ENCODE results near the gene C1R.
A peak's percentile ranks its signal among the peaks of the same experiment; 100 is the strongest.

Gene C1R

DNA sequence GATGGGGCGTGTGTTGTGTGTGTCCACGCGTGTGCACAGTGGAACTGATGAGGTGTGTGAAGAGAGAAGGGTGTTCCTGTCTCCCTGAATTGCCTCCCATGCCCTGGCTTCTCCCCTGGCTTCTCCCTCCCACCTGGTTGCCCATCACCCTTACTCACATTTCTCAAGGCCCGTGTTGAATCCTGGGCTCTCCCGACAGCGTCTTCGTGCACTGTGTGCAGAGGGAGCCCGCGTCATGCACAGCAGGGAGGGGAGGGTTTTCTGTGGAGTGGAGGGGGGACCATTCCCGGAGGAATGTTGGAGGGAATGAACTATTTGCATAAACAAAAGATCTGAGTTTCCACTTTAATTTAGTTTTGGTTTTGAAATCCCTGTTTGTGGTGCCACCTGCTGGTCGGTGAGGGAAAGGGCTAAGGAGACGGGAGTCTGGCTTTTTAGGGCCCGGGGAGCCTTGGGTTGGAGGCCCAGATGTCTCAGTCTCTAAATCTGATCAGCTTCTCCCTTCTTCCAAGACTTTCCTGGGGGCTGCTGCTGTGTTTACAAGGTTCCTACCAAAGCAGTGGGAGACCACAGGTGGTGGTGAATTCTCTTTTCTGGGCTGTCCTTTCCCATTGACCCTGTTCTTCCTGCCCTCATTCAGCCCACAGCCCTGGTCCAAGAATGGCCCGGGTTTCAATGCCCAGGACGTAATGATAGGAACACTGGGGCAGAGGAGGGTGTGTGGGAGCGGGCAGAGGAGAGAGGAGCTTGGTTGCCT, at the start of gene C1R:
TSS of gene C1R (minus strand) at position 217 of the 757 bp plus-strand sequence. CDS start at position 160, 57 bp downstream.
- Mint-ChIP-seq H3K27me3 (ENCODE audit: low read depth) (no peaks in the 10 kb centered on the region), H3K4me1 (ENCODE audit: low read depth) (peaks cover 6% of the 10 kb centered on the region), H3K27ac (peak within 1 kb of the TSS; percentile 47), H3K9me3 (no peaks in the 10 kb centered on the region), H3K4me3 (peak within 1 kb of the TSS; percentile 73), H3K36me3 (ENCODE audit: low read depth) (peaks cover 1% of the 10 kb centered on the region)

DNA sequence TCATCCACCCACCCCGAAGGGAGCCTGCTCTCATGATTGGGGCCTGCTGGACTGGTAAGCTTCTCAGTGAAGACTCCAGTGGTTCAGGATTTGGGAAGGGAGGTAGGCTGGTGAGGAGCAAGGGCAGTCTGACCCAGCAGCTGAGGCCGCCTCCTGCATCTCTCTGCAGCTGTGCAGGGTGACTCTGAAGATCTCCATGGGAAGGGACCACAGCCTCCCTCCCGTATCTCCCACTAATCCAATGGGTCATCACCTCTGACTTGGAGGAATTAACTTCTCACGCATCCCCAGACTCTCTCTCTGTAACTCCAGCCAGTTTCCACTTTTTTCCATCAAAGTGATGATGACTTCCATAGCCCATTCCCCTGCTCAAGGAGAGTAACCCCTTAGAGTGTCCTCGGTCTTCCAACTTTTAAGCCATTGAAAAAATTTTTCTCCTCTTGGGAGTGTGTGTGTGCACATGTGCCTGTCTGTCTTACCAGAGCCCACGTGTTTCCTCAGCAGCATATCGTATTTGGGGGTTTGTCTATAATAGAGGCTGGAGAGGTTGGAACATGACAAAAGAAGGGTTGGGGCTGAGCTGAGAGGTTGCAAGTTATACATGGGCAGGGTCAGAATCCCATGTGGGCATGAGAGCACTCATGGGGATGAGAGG, 49.2 kb upstream of the C1R start:
- Mint-ChIP-seq H3K27ac (peak overlapping the region; percentile 16), H3K36me3 (ENCODE audit: low read depth) (peaks cover 58% of the 10 kb centered on the region), H3K4me3 (no peak overlapping the region), H3K27me3 (ENCODE audit: low read depth) (no peaks in the 10 kb centered on the region), H3K9me3 (no peaks in the 10 kb centered on the region), H3K4me1 (ENCODE audit: low read depth) (peaks cover 16% of the 10 kb centered on the region)

DNA sequence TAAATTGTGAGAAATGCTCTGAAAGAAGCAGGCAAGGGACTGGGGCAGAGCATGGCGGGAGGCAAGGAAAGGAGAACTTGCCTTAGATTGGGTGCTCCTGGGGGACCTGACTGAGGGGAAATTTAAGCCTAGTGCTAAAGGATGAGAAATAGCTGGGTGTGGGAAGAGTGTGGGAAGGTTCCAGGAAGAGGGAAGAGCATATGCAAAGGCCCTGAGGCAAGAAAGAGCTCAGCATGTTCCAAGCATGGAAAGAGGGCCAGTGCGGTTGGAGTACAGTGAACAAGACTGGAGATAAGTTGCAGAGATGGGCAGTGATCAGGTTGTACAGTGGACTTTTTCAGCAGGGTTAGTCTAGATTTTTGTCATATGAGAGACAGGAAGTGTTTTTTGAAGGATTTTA, 47.0 kb upstream of the C1R start:
- peaks cover 13% of the 10 kb centered on the region for H3K4me1 Mint-ChIP-seq (ENCODE audit: low read depth)
- H3K4me3 Mint-ChIP-seq: no peak overlapping the region
- no peaks in the 10 kb centered on the region for H3K27me3 Mint-ChIP-seq (ENCODE audit: low read depth)
- H3K9me3 Mint-ChIP-seq: no peaks in the 10 kb centered on the region
- H3K27ac Mint-ChIP-seq: no peak overlapping the region
- peaks cover 60% of the 10 kb centered on the region for H3K36me3 Mint-ChIP-seq (ENCODE audit: low read depth)

DNA sequence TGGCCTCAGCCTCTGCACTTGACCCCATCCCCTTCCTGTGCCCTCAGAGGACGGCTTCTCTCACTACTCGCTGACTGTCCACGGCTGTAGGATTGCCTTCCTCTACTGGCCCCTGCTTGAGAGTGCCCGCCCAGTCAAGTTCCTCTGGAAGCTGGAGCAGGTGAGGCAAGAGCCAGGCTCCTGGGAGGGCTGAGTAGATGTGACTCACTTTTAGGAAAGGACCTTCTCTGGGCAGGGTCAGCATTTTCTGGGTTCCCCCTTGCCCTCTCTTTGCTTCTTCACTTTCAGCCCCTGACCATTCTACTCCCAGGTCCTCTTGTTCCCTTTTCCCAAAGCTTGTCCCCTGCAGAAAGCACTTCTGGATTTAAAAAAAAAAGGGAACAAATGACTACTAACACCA, 45.7 kb upstream of the C1R start:
- Mint-ChIP-seq H3K4me1 (ENCODE audit: low read depth) (peaks cover 14% of the 10 kb centered on the region), H3K36me3 (ENCODE audit: low read depth) (peaks cover 62% of the 10 kb centered on the region), H3K27me3 (ENCODE audit: low read depth) (no peaks in the 10 kb centered on the region), H3K4me3 (no peak overlapping the region), H3K27ac (no peak overlapping the region), H3K9me3 (no peaks in the 10 kb centered on the region)

DNA sequence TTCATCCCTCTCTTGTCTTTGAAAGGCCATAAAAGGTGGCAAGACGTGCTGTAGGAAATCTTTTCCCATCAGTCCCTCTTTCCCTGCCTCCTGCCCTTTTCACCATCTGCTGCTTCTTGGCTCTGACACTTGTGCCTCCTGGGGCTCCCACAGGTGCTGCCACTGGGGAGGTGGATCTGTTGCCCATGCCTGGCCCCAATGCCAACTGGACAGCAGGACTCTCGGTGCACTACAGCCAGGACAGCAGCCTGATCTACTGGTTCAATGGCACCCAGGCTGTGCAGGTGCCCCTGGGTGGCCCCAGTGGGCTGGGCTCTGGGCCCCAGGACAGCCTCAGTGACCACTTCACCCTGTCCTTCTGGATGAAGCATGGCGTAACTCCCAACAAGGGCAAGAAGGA, 44.4 kb upstream of the C1R start:
- H3K9me3 Mint-ChIP-seq: no peaks in the 10 kb centered on the region
- peaks cover 21% of the 10 kb centered on the region for H3K4me1 Mint-ChIP-seq (ENCODE audit: low read depth)
- H3K27me3 Mint-ChIP-seq (ENCODE audit: low read depth): no peaks in the 10 kb centered on the region
- H3K36me3 Mint-ChIP-seq (ENCODE audit: low read depth): peaks cover 60% of the 10 kb centered on the region
- H3K27ac Mint-ChIP-seq: no peak overlapping the region
- no peak overlapping the region for H3K4me3 Mint-ChIP-seq

DNA sequence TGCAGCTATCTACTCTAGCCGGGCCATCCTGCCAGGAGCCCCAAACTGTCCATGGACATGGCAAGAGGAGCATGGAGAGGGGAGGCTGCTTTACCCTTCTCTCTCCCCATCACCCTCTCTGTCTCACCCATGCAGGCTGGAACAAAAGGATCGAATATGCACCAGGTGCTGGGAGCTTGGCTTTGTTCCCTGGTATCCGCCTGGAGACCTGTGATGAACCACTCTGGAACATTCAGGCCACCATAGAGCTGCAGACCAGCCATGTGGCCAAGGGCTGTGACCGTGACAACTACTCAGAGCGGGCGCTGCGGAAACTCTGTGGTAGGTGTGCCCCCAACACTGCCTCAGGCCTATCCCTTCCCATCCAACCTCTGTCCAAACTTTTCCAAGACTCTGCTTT, 43.8 kb upstream of the C1R start:
- H3K27ac Mint-ChIP-seq: no peak overlapping the region
- peaks cover 56% of the 10 kb centered on the region for H3K36me3 Mint-ChIP-seq (ENCODE audit: low read depth)
- no peaks in the 10 kb centered on the region for H3K27me3 Mint-ChIP-seq (ENCODE audit: low read depth)
- no peaks in the 10 kb centered on the region for H3K9me3 Mint-ChIP-seq
- no peak overlapping the region for H3K4me3 Mint-ChIP-seq
- peaks cover 24% of the 10 kb centered on the region for H3K4me1 Mint-ChIP-seq (ENCODE audit: low read depth)

DNA sequence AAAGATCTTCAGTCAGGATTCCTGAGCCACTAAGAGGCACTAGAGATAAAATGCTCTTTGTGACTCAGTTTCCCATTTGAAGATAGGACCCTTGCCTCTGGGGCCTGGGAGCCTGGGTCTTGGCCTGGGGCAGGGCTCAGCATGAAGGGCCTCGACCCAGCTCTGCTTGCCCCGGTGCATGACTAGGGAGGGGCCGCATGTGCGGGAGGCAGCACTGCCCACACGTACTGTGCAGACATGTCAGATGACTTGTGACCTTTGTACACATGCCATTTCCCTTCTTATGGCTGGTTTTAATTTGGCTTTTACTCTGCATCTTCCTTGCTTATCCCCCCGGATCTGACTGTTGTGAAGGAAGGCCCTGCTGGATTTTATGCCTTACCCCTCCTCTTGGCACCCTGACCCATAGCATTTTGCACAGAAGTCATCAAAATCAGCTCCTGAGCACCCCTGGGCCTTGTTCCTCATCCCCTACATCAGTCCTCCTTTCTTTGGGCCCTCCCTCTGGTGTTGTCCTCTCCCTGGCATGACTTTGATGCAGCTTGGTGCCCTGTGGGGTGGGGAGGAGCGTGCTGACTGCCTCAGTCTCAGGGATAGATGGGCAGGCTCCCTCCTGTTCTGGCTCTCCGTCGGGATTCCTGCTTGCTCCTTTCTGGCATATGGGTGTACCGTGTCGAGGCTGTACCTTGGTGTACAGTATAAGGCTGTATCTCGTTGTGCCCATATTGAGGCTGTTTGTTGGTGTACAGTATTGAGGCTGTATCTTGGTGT, 42.3 kb upstream of the C1R start:
- peaks cover 52% of the 10 kb centered on the region for H3K36me3 Mint-ChIP-seq (ENCODE audit: low read depth)
- no peak overlapping the region for H3K27ac Mint-ChIP-seq
- H3K27me3 Mint-ChIP-seq (ENCODE audit: low read depth): no peaks in the 10 kb centered on the region
- no peak overlapping the region for H3K4me3 Mint-ChIP-seq
- H3K4me1 Mint-ChIP-seq (ENCODE audit: low read depth): peaks cover 28% of the 10 kb centered on the region
- no peaks in the 10 kb centered on the region for H3K9me3 Mint-ChIP-seq

DNA sequence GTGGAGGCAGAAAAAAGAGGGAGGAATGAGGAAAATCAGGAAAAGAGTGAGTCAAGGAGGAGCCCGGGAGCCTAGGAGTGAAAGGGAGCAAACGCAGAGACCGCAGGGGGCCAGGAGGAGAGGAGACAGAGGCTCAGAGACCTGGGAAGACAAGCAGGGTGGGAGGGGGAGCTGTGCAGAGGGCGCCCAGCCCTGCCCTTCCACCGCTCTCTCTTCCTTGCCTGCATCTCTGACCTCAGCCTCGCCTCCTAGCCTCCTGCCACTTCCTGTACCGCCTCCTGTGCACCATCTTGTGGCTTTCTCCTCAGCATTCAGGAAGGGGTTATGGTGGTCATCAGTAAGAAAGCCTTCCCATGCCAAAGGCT, 39.2 kb upstream of the C1R start:
- Mint-ChIP-seq H3K9me3 (no peaks in the 10 kb centered on the region), H3K4me3 (peak overlapping the region; percentile 99), H3K4me1 (ENCODE audit: low read depth) (peaks cover 34% of the 10 kb centered on the region), H3K27ac (peak overlapping the region; percentile 92), H3K27me3 (ENCODE audit: low read depth) (no peaks in the 10 kb centered on the region), H3K36me3 (ENCODE audit: low read depth) (peaks cover 37% of the 10 kb centered on the region)

DNA sequence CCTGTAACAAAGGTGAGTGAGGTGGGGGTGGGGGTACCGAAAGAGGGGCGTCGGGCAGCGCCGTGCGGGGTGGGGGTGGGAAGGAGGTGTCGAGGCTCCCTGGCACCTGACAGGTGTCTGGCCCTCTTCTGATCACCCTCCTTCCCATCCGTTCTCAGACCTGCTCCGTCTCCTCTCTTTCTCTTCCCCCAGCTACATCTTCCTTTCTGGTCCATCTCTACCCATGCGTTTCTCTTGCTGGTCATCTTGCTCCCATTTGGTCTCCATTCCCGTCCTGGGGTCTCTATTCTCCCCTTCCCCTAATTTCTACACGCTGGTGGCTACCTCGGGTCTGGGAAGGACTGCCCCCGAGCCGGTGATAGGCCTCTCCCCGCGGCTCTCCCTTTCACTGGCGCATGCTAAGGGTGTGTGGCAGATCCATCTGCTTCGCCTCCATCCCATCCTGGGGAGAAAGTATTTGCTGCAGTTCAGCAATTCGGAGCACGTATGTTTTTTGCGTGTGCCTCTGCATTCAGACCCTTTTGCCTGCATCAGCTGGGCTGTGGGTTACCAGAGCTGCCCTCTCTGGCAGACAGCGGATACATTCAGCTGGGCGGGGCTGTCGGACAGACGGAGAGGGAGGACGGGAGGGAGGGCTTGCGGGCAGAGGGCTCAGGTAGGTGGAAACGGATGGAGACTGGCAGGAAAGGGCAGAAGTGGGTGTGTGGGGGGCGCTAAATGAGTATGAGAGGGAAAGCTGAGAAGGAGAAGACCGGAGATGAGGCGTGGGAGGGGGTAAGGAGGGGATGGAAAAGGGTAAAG, 38.7 kb upstream of the C1R start:
- Mint-ChIP-seq H3K27ac (peak overlapping the region; percentile 92), H3K4me1 (ENCODE audit: low read depth) (peaks cover 34% of the 10 kb centered on the region), H3K4me3 (peak overlapping the region; percentile 99), H3K27me3 (ENCODE audit: low read depth) (no peaks in the 10 kb centered on the region), H3K36me3 (ENCODE audit: low read depth) (peaks cover 36% of the 10 kb centered on the region), H3K9me3 (no peaks in the 10 kb centered on the region)

DNA sequence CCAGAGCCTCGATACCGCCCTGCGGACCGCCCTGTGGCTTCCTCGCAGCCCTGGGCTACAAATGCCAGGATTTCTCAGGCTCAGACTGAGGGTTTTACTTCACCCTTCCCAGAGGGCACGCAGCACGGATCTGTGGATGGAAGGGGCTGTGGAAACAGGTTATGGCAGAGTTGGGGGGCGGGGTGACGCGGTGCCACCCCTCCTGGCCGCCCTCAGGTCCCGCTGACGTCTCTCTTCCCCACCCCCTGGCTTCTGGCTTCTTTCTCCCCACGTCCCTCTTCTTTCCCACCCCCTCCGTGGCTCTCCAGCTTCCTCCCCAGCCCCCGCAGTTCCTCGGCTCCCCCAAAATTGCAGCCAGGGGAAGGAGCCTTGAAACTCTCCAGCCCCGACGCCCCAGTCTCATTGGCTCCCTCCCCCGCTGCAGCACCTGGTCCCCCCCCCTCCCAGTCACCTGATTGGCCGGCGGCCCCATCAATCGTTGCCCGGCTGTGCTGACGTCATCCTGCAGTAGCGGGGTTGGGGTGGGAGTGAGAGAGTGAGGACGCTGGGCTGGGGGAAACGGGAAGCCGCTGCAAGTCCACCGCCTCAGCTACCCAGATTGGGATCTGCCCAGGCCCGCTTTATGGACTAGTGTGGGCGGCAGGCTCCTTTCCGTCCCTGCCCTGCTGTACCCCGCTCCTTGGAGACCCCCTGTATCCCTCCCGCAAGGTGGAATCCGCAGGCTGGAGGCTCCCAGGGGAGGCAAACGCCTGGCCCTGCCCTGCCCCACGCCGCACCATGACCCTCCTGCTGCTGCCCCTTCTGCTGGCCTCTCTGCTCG, 37.8 kb upstream of the C1R start, which contains the start of gene CLSTN3:
TSS of gene CLSTN3 (plus strand) at position 500 of the 820 bp plus-strand sequence. CDS start at position 778, 278 bp downstream.
- peak within 1 kb of the TSS; percentile 92 for H3K27ac Mint-ChIP-seq
- H3K4me3 Mint-ChIP-seq: peak within 1 kb of the TSS; percentile 99
- peaks cover 28% of the 10 kb centered on the region for H3K36me3 Mint-ChIP-seq (ENCODE audit: low read depth)
- H3K4me1 Mint-ChIP-seq (ENCODE audit: low read depth): peaks cover 34% of the 10 kb centered on the region
- H3K9me3 Mint-ChIP-seq: no peaks in the 10 kb centered on the region
- no peaks in the 10 kb centered on the region for H3K27me3 Mint-ChIP-seq (ENCODE audit: low read depth)

DNA sequence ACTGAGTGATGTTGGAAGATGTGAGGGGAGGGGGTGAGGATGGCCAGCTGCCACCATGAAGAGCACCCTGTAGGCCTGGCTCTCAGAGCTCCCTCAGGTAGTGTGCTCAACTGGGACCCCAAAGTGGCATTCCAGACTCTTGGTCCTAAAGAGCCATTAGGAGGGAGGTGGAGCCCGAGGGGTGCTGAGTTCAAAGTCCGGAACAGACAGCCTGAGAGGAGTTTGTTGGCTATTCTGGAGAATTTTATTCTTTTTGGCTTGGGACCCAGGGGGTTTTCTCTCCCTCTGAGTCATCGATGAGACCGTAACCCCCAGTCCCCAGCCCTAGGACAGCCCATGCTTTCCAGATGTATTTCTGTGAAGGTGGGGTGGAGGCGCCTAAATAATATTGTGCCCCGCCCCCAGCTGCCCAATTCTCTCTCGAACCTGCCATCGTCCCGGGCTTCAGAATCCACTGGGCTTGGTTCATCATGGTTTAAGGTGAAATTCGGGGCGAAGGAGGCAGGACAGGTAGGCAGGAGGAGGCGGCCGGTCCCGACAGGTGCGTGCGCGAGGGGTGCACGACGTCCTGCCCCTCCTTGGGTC, 37.1 kb upstream of the C1R start:
- Mint-ChIP-seq H3K9me3 (no peaks in the 10 kb centered on the region), H3K4me1 (ENCODE audit: low read depth) (peaks cover 34% of the 10 kb centered on the region), H3K36me3 (ENCODE audit: low read depth) (peaks cover 24% of the 10 kb centered on the region)

DNA sequence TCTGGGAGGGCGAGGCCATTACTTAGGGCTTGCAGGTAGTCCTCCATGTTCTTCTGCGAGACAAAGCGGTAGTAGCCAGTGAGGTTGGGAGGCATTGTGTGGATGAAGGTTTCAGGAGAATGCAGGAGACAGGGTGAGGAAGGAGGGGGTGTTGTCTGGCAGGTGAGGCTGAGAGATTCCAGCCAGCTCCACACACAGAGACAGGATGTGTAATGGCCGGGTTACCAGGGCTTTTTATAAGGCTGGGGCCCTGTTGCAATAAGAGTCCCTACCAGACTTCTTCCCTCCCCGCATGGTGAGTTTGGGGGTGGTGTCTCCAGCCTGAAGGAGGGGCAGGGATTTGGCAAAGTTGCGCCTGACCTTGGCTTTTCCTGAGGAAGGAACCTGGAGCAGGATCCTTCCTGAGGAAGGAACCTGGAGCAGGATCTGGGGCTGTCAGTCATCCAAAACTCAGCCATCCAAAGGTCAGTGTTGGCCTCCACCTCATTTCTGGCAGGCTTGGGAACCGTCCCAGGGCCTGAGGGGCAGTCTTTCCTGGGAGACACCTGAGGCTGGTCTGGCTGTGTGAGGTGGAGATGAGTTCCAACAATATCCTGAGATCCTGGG, 36.5 kb upstream of the C1R start, which contains the start of gene RBP5:
TSS of gene RBP5 (minus strand) at position 209 of the 606 bp plus-strand sequence. CDS start at position 95, 114 bp downstream.
- H3K36me3 Mint-ChIP-seq (ENCODE audit: low read depth): peaks cover 22% of the 10 kb centered on the region
- H3K9me3 Mint-ChIP-seq: no peaks in the 10 kb centered on the region
- peak within 1 kb of the TSS; percentile 99 for H3K4me3 Mint-ChIP-seq
- H3K27me3 Mint-ChIP-seq (ENCODE audit: low read depth): no peaks in the 10 kb centered on the region
- H3K4me1 Mint-ChIP-seq (ENCODE audit: low read depth): peaks cover 34% of the 10 kb centered on the region
- peak within 1 kb of the TSS; percentile 92 for H3K27ac Mint-ChIP-seq

More for the DNA sequence above, 37.1 kb upstream of the C1R start:
- Mint-ChIP-seq H3K27ac (peak overlapping the region; percentile 92), H3K27me3 (ENCODE audit: low read depth) (no peaks in the 10 kb centered on the region), H3K4me3 (peak overlapping the region; percentile 99)

All from T-helper 1 cell treated with Interleukin-12 subunit alpha and Interleukin-12 subunit beta and Interleukin-4 antibody, amounts not matched to agents 30 μg/mL and 1 μg/mL, for 36 hours (primary cell).